Gastroesophageal sphincter (tissue), 3 donors: ENCODE data around the gene PRR18.

Experiments used
- POLR2A ChIP-seq, 2 donors: fragments of 450-650 bp; IDR thresholded peaks; one replicate each; pipeline ENCODE4 v1.6.1; 2017; ENCODE audit warnings: antibody characterized with exemption in 2 of 2, mild to moderate bottlenecking in 2 of 2, moderate library complexity in 1 of 2
- POLR2AphosphoS5 ChIP-seq: sonication (generic); formaldehyde crosslinking; IDR thresholded peaks from one replicate; pipeline ENCODE4 v1.6.1; 2017; ENCODE audit warnings: antibody characterized with exemption
- TF ChIP-seq, protein P1 (sequence below), 4 experiments: fragments of 200-600 bp in 2 of 4; fragments of 450-650 bp in 2 of 4; sonication (generic) in 1 of 4; IDR thresholded peaks; one replicate each; pipeline ENCODE4 v1.5.1; 2017 to 2019; ENCODE audit warnings: antibody characterized with exemption in 4 of 4, mild to moderate bottlenecking in 2 of 4, moderate library complexity in 2 of 4

DNA sequence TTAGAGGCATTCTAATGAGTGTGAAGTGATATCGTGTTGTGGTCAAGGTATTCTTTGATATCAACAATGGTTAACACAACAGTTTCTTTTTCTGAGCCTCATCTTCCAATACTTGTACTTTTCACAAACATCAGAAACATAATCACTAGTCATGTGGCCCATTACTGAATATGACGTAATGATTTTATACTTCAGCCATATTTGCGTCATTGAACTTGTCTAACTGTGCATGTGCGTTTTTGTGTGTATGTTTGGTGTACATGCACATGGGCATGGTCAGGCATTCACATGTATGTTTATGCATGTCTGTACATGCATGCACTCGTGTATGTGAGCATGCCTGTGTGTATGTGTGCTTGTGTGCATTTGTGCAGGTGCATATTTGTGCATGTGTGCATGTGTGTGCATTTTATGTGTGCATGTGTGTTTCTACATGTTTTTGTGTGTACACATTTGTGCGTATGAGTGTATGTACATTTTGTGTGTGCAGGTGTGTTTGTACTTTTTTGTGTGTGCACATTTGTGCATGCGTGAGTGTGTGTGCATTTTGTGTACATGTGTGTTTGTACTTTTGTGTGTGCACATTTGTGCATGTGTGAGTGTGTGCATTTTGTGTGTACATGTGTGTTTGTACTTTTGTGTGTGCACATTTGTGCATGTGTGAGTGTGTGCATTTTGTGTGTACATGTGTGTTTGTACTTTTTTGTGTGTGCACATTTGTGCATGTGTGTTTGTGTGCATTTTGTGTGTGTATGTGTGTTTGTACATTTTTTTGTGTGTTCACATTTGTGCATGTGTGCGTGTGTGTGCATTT lies 29.4 kb downstream of the PRR18 start:
- TF ChIP-seq, protein P1, sequence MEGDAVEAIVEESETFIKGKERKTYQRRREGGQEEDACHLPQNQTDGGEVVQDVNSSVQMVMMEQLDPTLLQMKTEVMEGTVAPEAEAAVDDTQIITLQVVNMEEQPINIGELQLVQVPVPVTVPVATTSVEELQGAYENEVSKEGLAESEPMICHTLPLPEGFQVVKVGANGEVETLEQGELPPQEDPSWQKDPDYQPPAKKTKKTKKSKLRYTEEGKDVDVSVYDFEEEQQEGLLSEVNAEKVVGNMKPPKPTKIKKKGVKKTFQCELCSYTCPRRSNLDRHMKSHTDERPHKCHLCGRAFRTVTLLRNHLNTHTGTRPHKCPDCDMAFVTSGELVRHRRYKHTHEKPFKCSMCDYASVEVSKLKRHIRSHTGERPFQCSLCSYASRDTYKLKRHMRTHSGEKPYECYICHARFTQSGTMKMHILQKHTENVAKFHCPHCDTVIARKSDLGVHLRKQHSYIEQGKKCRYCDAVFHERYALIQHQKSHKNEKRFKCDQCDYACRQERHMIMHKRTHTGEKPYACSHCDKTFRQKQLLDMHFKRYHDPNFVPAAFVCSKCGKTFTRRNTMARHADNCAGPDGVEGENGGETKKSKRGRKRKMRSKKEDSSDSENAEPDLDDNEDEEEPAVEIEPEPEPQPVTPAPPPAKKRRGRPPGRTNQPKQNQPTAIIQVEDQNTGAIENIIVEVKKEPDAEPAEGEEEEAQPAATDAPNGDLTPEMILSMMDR (IDR thresholded peaks at IDR 0.05): no peak
- no peak for TF ChIP-seq POLR2A (IDR thresholded peaks at IDR 0.05)
- no peak for TF ChIP-seq POLR2AphosphoS5
